Heart left ventricle (tissue), 16 donors: Measurements from ENCODE around the gene PRSS50. TPM values are rescaled to one million over a fixed set of nuclear protein-coding genes. Genes with fewer than 3 reads are reported as not detected.

Source experiments
- ATAC-seq, 4 donors: fragments of 200-7000 bp; cut with Tn5 transposase; one replicate each; pipeline ENCODE4 v1.9.1; 2020 to 2022; ENCODE audit warnings: moderate library complexity in 4 of 4, mild to moderate bottlenecking in 3 of 4, moderate number of reproducible peaks in 1 of 4
- DNase-seq, 5 donors: peaks; one replicate each; pipeline ENCODE4 v3.0.0-alpha.2; 2020
- H3K27ac ChIP-seq, 12 donors: fragments of 200-600 bp; sonication (generic) in 4 of 12; one replicate each; pipeline versions ENCODE4 v1.5.0 to v1.8.0; 2016 to 2022; ENCODE audit warnings: mild to moderate bottlenecking in 2 of 12
- H3K27me3 ChIP-seq, 9 donors: fragments of 200-600 bp; sonication (generic) in 2 of 9; one replicate each; pipeline versions ENCODE4 v1.5.1 to v1.8.0; 2016 to 2022; ENCODE audit warnings: mild to moderate bottlenecking in 3 of 9
- H3K36me3 ChIP-seq, 9 donors: fragments of 200-600 bp; sonication (generic) in 2 of 9; one replicate each; pipeline versions ENCODE4 v1.5.0 to v1.8.0; 2018 to 2022; ENCODE audit warnings: mild to moderate bottlenecking in 2 of 9
- H3K4me1 ChIP-seq, 12 donors: fragments of 200-600 bp; sonication (generic) in 4 of 12; one replicate each; pipeline versions ENCODE4 v1.5.0 to v1.8.0; 2016 to 2022; ENCODE audit warnings: mild to moderate bottlenecking in 3 of 12
- H3K4me3 ChIP-seq, 12 donors: fragments of 200-600 bp; sonication (generic) in 4 of 12; one replicate each; pipeline versions ENCODE4 v1.5.0 to v1.8.0; 2017 to 2022; ENCODE audit warnings: mild to moderate bottlenecking in 9 of 12, moderate library complexity in 4 of 12
- H3K9me3 ChIP-seq, 12 donors: fragments of 200-600 bp; sonication (generic) in 4 of 12; one replicate each; pipeline versions ENCODE4 v1.5.0 to v1.8.0; 2016 to 2022; ENCODE audit warnings: mild to moderate bottlenecking in 1 of 12
- POLR2A ChIP-seq, 2 donors: fragments of 450-650 bp; IDR thresholded peaks; one replicate each; pipeline ENCODE4 v1.6.1; 2017; ENCODE audit warnings: antibody characterized with exemption in 2 of 2, mild to moderate bottlenecking in 2 of 2, moderate library complexity in 2 of 2
- WGBS, 4 donors: extraction: QIAGEN DNeasy Blood & Tissue Kit in 2 of 4; methylation state at CpG; one replicate each; pipeline versions ENCODE4 v1.1.5 to v1.1.7; 2013 to 2018; 5-methylcytosine and 5-hydroxymethylcytosine counted together
- intact Hi-C, 10 donors: fragments of 100-400 bp; cut with DNase I; formaldehyde crosslinking; loops; one replicate each; pipeline versions ENCODE4 v1.11.1 to v1.14.2; 2022
- polyA plus RNA-seq, 2 donors: library from polyadenylated mRNA; stranded (reverse); fragments of 200-250 nt; gene quantifications; one replicate each; pipeline ENCODE4 v1.2.3, GENCODE V29; 2013
- total RNA-seq, 9 donors: library from RNA; depleted of rRNA in 2 of 9; stranded (reverse); fragments of >200 nt in 2 of 9; fragmentation: NEBNext Ultra II Directional in 3 of 9; extraction: Animal tissue kit (Norgen Biotek cat#: 25700) in 3 of 9; gene quantifications; one replicate each; pipeline versions ENCODE4 v1.1.0 to v1.2.4, GENCODE V29; 2016 to 2023
- TF ChIP-seq, protein P1 (sequence below), 12 donors: fragments of 200-600 bp; sonication (generic) in 4 of 12; IDR thresholded peaks; one replicate each; pipeline versions ENCODE4 v1.5.0 to v1.8.0; 2018 to 2022; ENCODE audit warnings: antibody characterized with exemption in 12 of 12, mild to moderate bottlenecking in 5 of 12
- donor health status: ischemic (EF 13 %, LVEDD 7.1; RV severe dilation, severe dysfunction).
- donor health status: healthy with polysubstance abuse.
- donor health status: DM: no; HTN: yes; CAD: no.
- donor health status: DM: no; HTN: no; CAD: no.
- donor health status: ischemic (EF 25% LVEDD 6.9; RV normal size, moderate dysfunction).
- donor health status: ischemic (EF 25% LVEDD 5.7; RV mildly dilated, moderate dysfunction).
- donor health status: healthy.
- donor health status: DM: yes; HTN: yes; CAD: no.
- donor health status: ischemic (EF 35%, LVEDD 5.7; RV mildly dilated, moderate dysfunction).
- donor health status: nonischemic (EF 11% LVEDD 7.7; RV severe dilation, severe dysfunction).
- donor health status: DM: yes; HTN: yes; CAD: no.
- donor health status: PGD.
- donor health status: ischemic (EF 29% LVEDD 5.4; RV normal size, mild dysfunction).
- donor health status: nonischemic (EF 23%, LVEDD 6.1; RV moderate dilation, normal function).

PRSS50 gene
- total and polyA plus RNA-seq, 11 donors, result 0.06 to 0.65 (median 0.35) TPM; not detected in 2

DNA sequence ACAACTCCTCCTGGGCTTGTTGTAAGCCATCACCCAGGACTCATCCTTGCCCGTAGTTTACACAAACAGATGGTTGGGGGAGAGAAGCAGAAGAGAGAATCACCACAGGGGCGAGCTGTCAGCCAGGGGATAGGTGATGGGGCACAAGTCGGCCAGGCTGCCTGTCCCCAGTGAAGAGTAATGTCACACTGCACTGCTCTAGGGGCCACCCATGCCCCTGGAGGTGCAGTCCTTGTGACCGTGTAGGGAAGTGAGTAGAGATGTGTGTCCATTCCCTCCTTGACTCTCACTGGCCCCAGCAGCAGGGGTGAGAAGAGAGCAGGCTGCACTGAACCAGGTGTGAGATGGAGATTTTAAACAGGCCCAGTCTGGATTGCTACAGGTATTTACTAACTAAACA, 17.1 kb upstream of the PRSS50 start:
- peaks cover 0 to 6% (median 0%) of the 10 kb centered on the region in 9 donors for H3K27me3 ChIP-seq
- H3K4me3 ChIP-seq, result no peak overlapping the region
- no peaks in the 10 kb centered on the region for H3K36me3 ChIP-seq
- intact Hi-C loops, result no loop called here
- no peaks in the 10 kb centered on the region for H3K9me3 ChIP-seq
- DNase-seq, result no peak
- TF ChIP-seq POLR2A (IDR thresholded peaks at IDR 0.05), result no peak
- TF ChIP-seq, protein P1, sequence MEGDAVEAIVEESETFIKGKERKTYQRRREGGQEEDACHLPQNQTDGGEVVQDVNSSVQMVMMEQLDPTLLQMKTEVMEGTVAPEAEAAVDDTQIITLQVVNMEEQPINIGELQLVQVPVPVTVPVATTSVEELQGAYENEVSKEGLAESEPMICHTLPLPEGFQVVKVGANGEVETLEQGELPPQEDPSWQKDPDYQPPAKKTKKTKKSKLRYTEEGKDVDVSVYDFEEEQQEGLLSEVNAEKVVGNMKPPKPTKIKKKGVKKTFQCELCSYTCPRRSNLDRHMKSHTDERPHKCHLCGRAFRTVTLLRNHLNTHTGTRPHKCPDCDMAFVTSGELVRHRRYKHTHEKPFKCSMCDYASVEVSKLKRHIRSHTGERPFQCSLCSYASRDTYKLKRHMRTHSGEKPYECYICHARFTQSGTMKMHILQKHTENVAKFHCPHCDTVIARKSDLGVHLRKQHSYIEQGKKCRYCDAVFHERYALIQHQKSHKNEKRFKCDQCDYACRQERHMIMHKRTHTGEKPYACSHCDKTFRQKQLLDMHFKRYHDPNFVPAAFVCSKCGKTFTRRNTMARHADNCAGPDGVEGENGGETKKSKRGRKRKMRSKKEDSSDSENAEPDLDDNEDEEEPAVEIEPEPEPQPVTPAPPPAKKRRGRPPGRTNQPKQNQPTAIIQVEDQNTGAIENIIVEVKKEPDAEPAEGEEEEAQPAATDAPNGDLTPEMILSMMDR (IDR thresholded peaks at IDR 0.05), result no peak
- WGBS, 4 donors, result 63 to 70% (median 65%) methylated on average over 4 of the region's 4 CpGs
- H3K27ac ChIP-seq, result no peak overlapping the region
- no peaks in the 10 kb centered on the region for H3K4me1 ChIP-seq
- ATAC-seq, result peak in 1 of 4 donors; percentile 21

DNA sequence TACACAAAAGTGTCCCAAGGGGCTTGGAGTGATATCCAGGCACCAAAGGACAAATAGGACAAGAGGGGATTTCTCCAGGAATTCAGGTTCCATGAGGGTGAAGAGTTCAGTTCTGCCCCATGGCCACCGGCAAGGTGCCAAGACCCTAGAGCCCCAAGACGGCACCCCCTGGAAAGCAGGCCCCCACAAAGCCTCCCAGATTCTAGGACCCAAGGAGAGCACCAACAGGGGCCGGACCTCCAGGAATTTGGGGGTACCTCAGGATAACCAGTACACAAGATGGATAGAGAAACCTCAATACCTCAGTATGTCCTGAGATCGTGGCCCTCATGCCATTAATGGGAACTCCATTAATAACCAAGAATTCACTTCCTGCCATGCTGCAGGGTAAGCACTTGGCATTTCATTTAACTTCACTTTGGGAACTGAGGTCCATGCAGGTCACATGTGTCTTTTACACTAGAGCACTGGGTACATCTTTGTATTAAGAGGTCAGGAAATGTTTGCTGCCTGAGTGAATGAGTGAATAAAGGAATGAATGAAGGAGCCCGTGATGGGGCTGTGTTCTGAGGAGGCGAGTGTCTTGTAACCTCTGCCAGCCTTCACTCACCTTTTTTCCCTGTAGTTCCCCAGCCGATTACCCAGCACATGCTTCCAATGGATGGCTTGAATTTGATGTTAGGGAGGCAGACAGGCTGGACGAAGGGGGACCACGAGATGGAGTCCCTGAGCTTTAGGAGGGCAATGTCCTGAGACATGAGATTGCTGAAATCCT, 15.5 kb upstream of the PRSS50 start:
- no peak overlapping the region for H3K4me3 ChIP-seq
- no peak for ATAC-seq
- TF ChIP-seq, protein P1 (IDR thresholded peaks at IDR 0.05), result no peak
- no peak for TF ChIP-seq POLR2A (IDR thresholded peaks at IDR 0.05)
- intact Hi-C loops, result no loop called here
- no peak overlapping the region for H3K27ac ChIP-seq
- peaks cover 0 to 6% (median 0%) of the 10 kb centered on the region in 9 donors for H3K27me3 ChIP-seq
- DNase-seq, result no peak
- no peaks in the 10 kb centered on the region for H3K9me3 ChIP-seq
- H3K36me3 ChIP-seq, result no peaks in the 10 kb centered on the region
- no peaks in the 10 kb centered on the region for H3K4me1 ChIP-seq
- WGBS, 4 donors, result 75 to 85% (median 83%) methylated on average over 8 to 9 of the region's 9 CpGs

DNA sequence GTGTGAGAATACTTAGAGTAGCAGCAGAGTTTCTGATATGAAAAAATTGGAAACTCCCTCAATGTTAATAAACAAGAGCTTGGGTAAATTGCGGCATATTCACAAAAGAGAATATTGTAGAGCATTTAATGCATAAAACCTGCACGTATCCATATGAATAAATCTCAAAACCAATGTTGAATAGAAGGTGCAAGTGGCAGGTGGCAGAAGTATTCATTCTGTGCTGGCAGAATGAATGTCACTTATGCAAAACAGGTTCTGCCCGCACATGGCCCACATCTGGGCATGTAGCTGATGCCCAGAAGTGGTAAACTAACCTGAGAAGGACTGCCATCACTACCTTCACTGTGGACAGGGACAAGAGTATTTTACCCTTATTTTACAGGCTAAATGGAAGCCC, 14.1 kb upstream of the PRSS50 start:
- DNase-seq, result no peak
- Histone ChIP-seq H3K4me1 (no peaks in the 10 kb centered on the region), H3K4me3 (no peak overlapping the region), H3K36me3 (no peaks in the 10 kb centered on the region), H3K27ac (no peak overlapping the region), H3K9me3 (no peaks in the 10 kb centered on the region), H3K27me3 (peaks cover 0 to 7% (median 0%) of the 10 kb centered on the region in 9 donors)
- TF ChIP-seq, protein P1 (IDR thresholded peaks at IDR 0.05), result no peak
- no peak for TF ChIP-seq POLR2A (IDR thresholded peaks at IDR 0.05)
- intact Hi-C loops, result no loop called here
- no peak for ATAC-seq
- 86 to 89% (median 87%) methylated on average over 3 of the region's 3 CpGs for WGBS, 4 donors

DNA sequence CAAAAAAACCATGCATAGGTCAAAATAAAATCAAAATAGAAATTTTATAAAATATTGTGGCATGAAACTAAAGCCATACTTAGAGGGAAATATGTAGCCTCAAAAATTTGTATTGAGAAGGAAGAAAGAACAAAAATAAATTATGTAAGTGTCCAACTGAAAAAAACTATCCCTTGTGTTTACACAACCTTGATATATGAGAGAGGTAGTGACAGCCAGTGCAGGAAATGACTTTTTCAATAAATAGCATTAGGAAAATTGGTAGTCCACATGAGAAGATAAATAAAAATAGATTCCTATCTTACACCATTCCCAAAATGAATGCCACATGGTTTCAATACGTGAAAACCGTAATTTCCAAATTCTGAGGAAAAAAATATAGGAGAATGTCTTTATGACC, 13.2 kb upstream of the PRSS50 start:
- Histone ChIP-seq H3K4me3 (no peak overlapping the region), H3K4me1 (peaks cover 0 to under 1% (median 0%) of the 10 kb centered on the region in 12 donors), H3K27ac (no peak overlapping the region), H3K27me3 (peaks cover 0 to 7% (median 0%) of the 10 kb centered on the region in 9 donors), H3K9me3 (no peaks in the 10 kb centered on the region), H3K36me3 (no peaks in the 10 kb centered on the region)
- TF ChIP-seq POLR2A (IDR thresholded peaks at IDR 0.05), result no peak
- TF ChIP-seq, protein P1 (IDR thresholded peaks at IDR 0.05), result no peak
- intact Hi-C loops, result no loop called here
- WGBS, 4 donors, result 78 to 88% (median 83%) methylated on average over 2 of the region's 2 CpGs
- ATAC-seq, result no peak
- no peak for DNase-seq
